ENCODE measurements around the gene ARHGAP5.

Gene ARHGAP5

GRCh38 chr14:32085182-32085844 is 8.2 kb downstream of the ARHGAP5 start:
- no peaks in the 10 kb centered on the region for H3K9me3 ChIP-seq (ENCODE audit: control insufficient read depth, low read length)
- WGBS, 2 experiments, result 86 to 87% methylated on average over 3 of the region's 3 CpGs
- peaks cover under 1% of the 10 kb centered on the region for H3K36me3 ChIP-seq (ENCODE audit: control insufficient read depth, insufficient read depth, low read length)
- peaks cover 11% of the 10 kb centered on the region for H3K4me1 ChIP-seq (ENCODE audit: control insufficient read depth, insufficient read depth, low read length)
- H3K4me3 ChIP-seq (ENCODE audit: insufficient read depth, low read depth, low read length), result no peak overlapping the region
- H3K27me3 ChIP-seq (ENCODE audit: control insufficient read depth, insufficient read depth, low read length, poor library complexity, severe bottlenecking), result no peaks in the 10 kb centered on the region
- H3K27ac ChIP-seq (ENCODE audit: insufficient read depth, low read depth, low read length, poor library complexity, severe bottlenecking), result no peak overlapping the region

GRCh38 chr14:32085845-32086383 is 8.8 kb downstream of the ARHGAP5 start:
- peaks cover 4% of the 10 kb centered on the region for H3K36me3 ChIP-seq (ENCODE audit: control insufficient read depth, insufficient read depth, low read length)
- no peak overlapping the region for H3K4me3 ChIP-seq (ENCODE audit: insufficient read depth, low read depth, low read length)
- H3K4me1 ChIP-seq (ENCODE audit: control insufficient read depth, insufficient read depth, low read length), result peaks cover 11% of the 10 kb centered on the region
- no peaks in the 10 kb centered on the region for H3K27me3 ChIP-seq (ENCODE audit: control insufficient read depth, insufficient read depth, low read length, poor library complexity, severe bottlenecking)
- no peak overlapping the region for H3K27ac ChIP-seq (ENCODE audit: insufficient read depth, low read depth, low read length, poor library complexity, severe bottlenecking)
- WGBS, 2 experiments, result 67 to 70% methylated on average over 2 of the region's 2 CpGs
- H3K9me3 ChIP-seq (ENCODE audit: control insufficient read depth, low read length), result no peaks in the 10 kb centered on the region

- peaks cover 8% of the 10 kb centered on the region for H3K36me3 ChIP-seq (ENCODE audit: control insufficient read depth, insufficient read depth, low read length)
- H3K9me3 ChIP-seq (ENCODE audit: control insufficient read depth, low read length), result no peaks in the 10 kb centered on the region
- no peak overlapping the region for H3K4me3 ChIP-seq (ENCODE audit: insufficient read depth, low read depth, low read length)
- H3K27me3 ChIP-seq (ENCODE audit: control insufficient read depth, insufficient read depth, low read length, poor library complexity, severe bottlenecking), result no peaks in the 10 kb centered on the region
- no peak overlapping the region for H3K27ac ChIP-seq (ENCODE audit: insufficient read depth, low read depth, low read length, poor library complexity, severe bottlenecking)
- peaks cover 11% of the 10 kb centered on the region for H3K4me1 ChIP-seq (ENCODE audit: control insufficient read depth, insufficient read depth, low read length)
- WGBS, 2 experiments, result no CpG with 5 or more reads among the region's 3 CpGs
These were observed 10.2 kb downstream of the ARHGAP5 start for GRCh38 chr14:32087173-32087861.

GRCh38 chr14:32087907-32088306 is 10.8 kb downstream of the ARHGAP5 start:
- Histone ChIP-seq H3K4me1 (ENCODE audit: control insufficient read depth, insufficient read depth, low read length) (peaks cover 11% of the 10 kb centered on the region), H3K27me3 (ENCODE audit: control insufficient read depth, insufficient read depth, low read length, poor library complexity, severe bottlenecking) (no peaks in the 10 kb centered on the region), H3K27ac (ENCODE audit: insufficient read depth, low read depth, low read length, poor library complexity, severe bottlenecking) (no peak overlapping the region), H3K4me3 (ENCODE audit: insufficient read depth, low read depth, low read length) (no peak overlapping the region), H3K36me3 (ENCODE audit: control insufficient read depth, insufficient read depth, low read length) (peaks cover 10% of the 10 kb centered on the region), H3K9me3 (ENCODE audit: control insufficient read depth, low read length) (no peaks in the 10 kb centered on the region)
- WGBS, 2 experiments, result 94 to 100% methylated on average over 1 of the region's 2 CpGs

GRCh38 chr14:32090686-32091085 is 13.6 kb downstream of the ARHGAP5 start:
- 97 to 98% methylated on average over 6 of the region's 6 CpGs for WGBS, 2 experiments
- peaks cover 11% of the 10 kb centered on the region for H3K4me1 ChIP-seq (ENCODE audit: control insufficient read depth, insufficient read depth, low read length)
- peaks cover 23% of the 10 kb centered on the region for H3K36me3 ChIP-seq (ENCODE audit: control insufficient read depth, insufficient read depth, low read length)
- no peak overlapping the region for H3K4me3 ChIP-seq (ENCODE audit: insufficient read depth, low read depth, low read length)
- H3K27me3 ChIP-seq (ENCODE audit: control insufficient read depth, insufficient read depth, low read length, poor library complexity, severe bottlenecking), result no peaks in the 10 kb centered on the region
- no peaks in the 10 kb centered on the region for H3K9me3 ChIP-seq (ENCODE audit: control insufficient read depth, low read length)
- no peak overlapping the region for H3K27ac ChIP-seq (ENCODE audit: insufficient read depth, low read depth, low read length, poor library complexity, severe bottlenecking)

- Histone ChIP-seq H3K36me3 (ENCODE audit: control insufficient read depth, insufficient read depth, low read length) (peaks cover 3% of the 10 kb centered on the region), H3K4me1 (ENCODE audit: control insufficient read depth, insufficient read depth, low read length) (no peaks in the 10 kb centered on the region), H3K9me3 (ENCODE audit: control insufficient read depth, low read length) (no peaks in the 10 kb centered on the region), H3K27ac (ENCODE audit: insufficient read depth, low read depth, low read length, poor library complexity, severe bottlenecking) (no peak overlapping the region), H3K27me3 (ENCODE audit: control insufficient read depth, insufficient read depth, low read length, poor library complexity, severe bottlenecking) (no peaks in the 10 kb centered on the region), H3K4me3 (ENCODE audit: insufficient read depth, low read depth, low read length) (no peak overlapping the region)
- WGBS, 2 experiments, result 87 to 96% methylated on average over 2 of the region's 2 CpGs
These were observed 22.4 kb downstream of the ARHGAP5 start for GRCh38 chr14:32099473-32099872.

- Histone ChIP-seq H3K4me1 (ENCODE audit: control insufficient read depth, insufficient read depth, low read length) (no peaks in the 10 kb centered on the region), H3K27ac (ENCODE audit: insufficient read depth, low read depth, low read length, poor library complexity, severe bottlenecking) (no peak overlapping the region), H3K36me3 (ENCODE audit: control insufficient read depth, insufficient read depth, low read length) (no peaks in the 10 kb centered on the region), H3K9me3 (ENCODE audit: control insufficient read depth, low read length) (no peaks in the 10 kb centered on the region), H3K4me3 (ENCODE audit: insufficient read depth, low read depth, low read length) (no peak overlapping the region), H3K27me3 (ENCODE audit: control insufficient read depth, insufficient read depth, low read length, poor library complexity, severe bottlenecking) (no peaks in the 10 kb centered on the region)
- WGBS, 2 experiments, result 86 to 92% methylated on average over 4 to 5 of the region's 5 CpGs
These were observed 23.1 kb downstream of the ARHGAP5 start for GRCh38 chr14:32100175-32100574.

- H3K4me3 ChIP-seq (ENCODE audit: insufficient read depth, low read depth, low read length), result no peak overlapping the region
- no peaks in the 10 kb centered on the region for H3K4me1 ChIP-seq (ENCODE audit: control insufficient read depth, insufficient read depth, low read length)
- no peaks in the 10 kb centered on the region for H3K36me3 ChIP-seq (ENCODE audit: control insufficient read depth, insufficient read depth, low read length)
- WGBS, 2 experiments, result 92 to 94% methylated on average over 3 of the region's 3 CpGs
- no peaks in the 10 kb centered on the region for H3K27me3 ChIP-seq (ENCODE audit: control insufficient read depth, insufficient read depth, low read length, poor library complexity, severe bottlenecking)
- H3K9me3 ChIP-seq (ENCODE audit: control insufficient read depth, low read length), result no peaks in the 10 kb centered on the region
- no peak overlapping the region for H3K27ac ChIP-seq (ENCODE audit: insufficient read depth, low read depth, low read length, poor library complexity, severe bottlenecking)
These were observed 25.2 kb downstream of the ARHGAP5 start for GRCh38 chr14:32102152-32102787.

- no peaks in the 10 kb centered on the region for H3K9me3 ChIP-seq (ENCODE audit: control insufficient read depth, low read length)
- H3K27me3 ChIP-seq (ENCODE audit: control insufficient read depth, insufficient read depth, low read length, poor library complexity, severe bottlenecking), result no peaks in the 10 kb centered on the region
- no peaks in the 10 kb centered on the region for H3K4me1 ChIP-seq (ENCODE audit: control insufficient read depth, insufficient read depth, low read length)
- no peak overlapping the region for H3K4me3 ChIP-seq (ENCODE audit: insufficient read depth, low read depth, low read length)
- H3K36me3 ChIP-seq (ENCODE audit: control insufficient read depth, insufficient read depth, low read length), result no peaks in the 10 kb centered on the region
- no peak overlapping the region for H3K27ac ChIP-seq (ENCODE audit: insufficient read depth, low read depth, low read length, poor library complexity, severe bottlenecking)
These were observed 25.9 kb downstream of the ARHGAP5 start for GRCh38 chr14:32102968-32103367.

GRCh38 chr14:32104308-32104707 is 27.2 kb downstream of the ARHGAP5 start:
- Histone ChIP-seq H3K4me3 (ENCODE audit: insufficient read depth, low read depth, low read length) (no peak overlapping the region), H3K36me3 (ENCODE audit: control insufficient read depth, insufficient read depth, low read length) (no peaks in the 10 kb centered on the region), H3K27me3 (ENCODE audit: control insufficient read depth, insufficient read depth, low read length, poor library complexity, severe bottlenecking) (no peaks in the 10 kb centered on the region), H3K27ac (ENCODE audit: insufficient read depth, low read depth, low read length, poor library complexity, severe bottlenecking) (no peak overlapping the region), H3K4me1 (ENCODE audit: control insufficient read depth, insufficient read depth, low read length) (no peaks in the 10 kb centered on the region), H3K9me3 (ENCODE audit: control insufficient read depth, low read length) (no peaks in the 10 kb centered on the region)
- 95 to 100% methylated on average over 1 of the region's 1 CpG for WGBS, 2 experiments

Data from ectodermal cell (in vitro differentiated cells).